ENCODE results near the gene KCNS1.

Gene KCNS1

DNA sequence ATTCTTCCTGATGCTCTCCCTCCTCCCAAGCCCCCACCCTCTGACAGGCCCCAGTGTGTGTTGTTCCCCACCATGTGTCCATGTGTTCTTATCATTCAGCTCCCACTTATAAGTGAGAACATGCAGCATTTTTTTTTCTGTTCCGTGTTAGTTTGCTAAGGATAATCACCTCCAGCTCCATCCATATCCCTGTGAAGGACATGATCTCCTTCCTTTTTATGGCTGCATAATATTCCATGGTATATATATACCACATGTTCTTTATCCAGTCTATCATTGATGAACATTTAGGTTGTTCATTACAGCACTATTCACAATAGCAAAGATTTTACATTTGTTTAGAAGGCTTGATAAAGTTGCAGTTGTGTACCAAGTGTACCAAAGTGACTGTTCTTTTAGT is 57.9 kb downstream of the KCNS1 start:
- H2AFZ ChIP-seq (ENCODE audit: low read length) = no peak overlapping the region
- H3K4me3 ChIP-seq (ENCODE audit: low read depth, low read length, poor library complexity, severe bottlenecking) = no peak overlapping the region
- peaks cover 13% of the 10 kb centered on the region; the same call in 1 of the 2 replicates for H3K79me2 ChIP-seq (ENCODE audit: insufficient read depth, low read length)
- no peaks in the 10 kb centered on the region for H3K27me3 ChIP-seq (ENCODE audit: insufficient read depth, low read length)
- H3K9me3 ChIP-seq (ENCODE audit: low read length) = no peaks in the 10 kb centered on the region
- H3F3A ChIP-seq (ENCODE audit: insufficient read depth, low read length) = no peaks in the 10 kb centered on the region
- TF ChIP-seq, protein P1, sequence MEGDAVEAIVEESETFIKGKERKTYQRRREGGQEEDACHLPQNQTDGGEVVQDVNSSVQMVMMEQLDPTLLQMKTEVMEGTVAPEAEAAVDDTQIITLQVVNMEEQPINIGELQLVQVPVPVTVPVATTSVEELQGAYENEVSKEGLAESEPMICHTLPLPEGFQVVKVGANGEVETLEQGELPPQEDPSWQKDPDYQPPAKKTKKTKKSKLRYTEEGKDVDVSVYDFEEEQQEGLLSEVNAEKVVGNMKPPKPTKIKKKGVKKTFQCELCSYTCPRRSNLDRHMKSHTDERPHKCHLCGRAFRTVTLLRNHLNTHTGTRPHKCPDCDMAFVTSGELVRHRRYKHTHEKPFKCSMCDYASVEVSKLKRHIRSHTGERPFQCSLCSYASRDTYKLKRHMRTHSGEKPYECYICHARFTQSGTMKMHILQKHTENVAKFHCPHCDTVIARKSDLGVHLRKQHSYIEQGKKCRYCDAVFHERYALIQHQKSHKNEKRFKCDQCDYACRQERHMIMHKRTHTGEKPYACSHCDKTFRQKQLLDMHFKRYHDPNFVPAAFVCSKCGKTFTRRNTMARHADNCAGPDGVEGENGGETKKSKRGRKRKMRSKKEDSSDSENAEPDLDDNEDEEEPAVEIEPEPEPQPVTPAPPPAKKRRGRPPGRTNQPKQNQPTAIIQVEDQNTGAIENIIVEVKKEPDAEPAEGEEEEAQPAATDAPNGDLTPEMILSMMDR (IDR thresholded peaks at IDR 0.05; ENCODE audit: low read length) = no peak
- TF ChIP-seq EZH2 (IDR thresholded peaks at IDR 0.05; ENCODE audit: borderline replicate concordance, low read length) = no peak
- H3K36me3 ChIP-seq (ENCODE audit: insufficient read depth, low read length) = peaks cover 50% of the 10 kb centered on the region; the same call in 1 of the 2 replicates
- peaks cover 21% of the 10 kb centered on the region for H3K4me1 ChIP-seq (ENCODE audit: insufficient read depth, low read length, severe bottlenecking)
- H3K9me2 ChIP-seq (ENCODE audit: low read depth, low read length) = no peaks in the 10 kb centered on the region
- no peak overlapping the region for H3K27ac ChIP-seq (ENCODE audit: low read depth, low read length, poor library complexity, severe bottlenecking)
- H4K20me1 ChIP-seq (ENCODE audit: insufficient read depth, low read length) = no peaks in the 10 kb centered on the region
- no peak overlapping the region for H3K9ac ChIP-seq (ENCODE audit: low read length)
- no peak overlapping the region for H3K4me2 ChIP-seq (ENCODE audit: low read length)

All from OCI-LY1 (cell line).